HG02852 (cell line): ENCODE measurements around the gene SLC18A3.

Experiments used
- ATAC-seq: cut with Tn5 transposase; IDR thresholded peaks from one replicate; pipeline ENCODE4 v1.9.1; 2021; ENCODE audit warnings: mild to moderate bottlenecking, moderate library complexity; ENCODE audit not compliant: unreplicated experiment

Gene SLC18A3

DNA sequence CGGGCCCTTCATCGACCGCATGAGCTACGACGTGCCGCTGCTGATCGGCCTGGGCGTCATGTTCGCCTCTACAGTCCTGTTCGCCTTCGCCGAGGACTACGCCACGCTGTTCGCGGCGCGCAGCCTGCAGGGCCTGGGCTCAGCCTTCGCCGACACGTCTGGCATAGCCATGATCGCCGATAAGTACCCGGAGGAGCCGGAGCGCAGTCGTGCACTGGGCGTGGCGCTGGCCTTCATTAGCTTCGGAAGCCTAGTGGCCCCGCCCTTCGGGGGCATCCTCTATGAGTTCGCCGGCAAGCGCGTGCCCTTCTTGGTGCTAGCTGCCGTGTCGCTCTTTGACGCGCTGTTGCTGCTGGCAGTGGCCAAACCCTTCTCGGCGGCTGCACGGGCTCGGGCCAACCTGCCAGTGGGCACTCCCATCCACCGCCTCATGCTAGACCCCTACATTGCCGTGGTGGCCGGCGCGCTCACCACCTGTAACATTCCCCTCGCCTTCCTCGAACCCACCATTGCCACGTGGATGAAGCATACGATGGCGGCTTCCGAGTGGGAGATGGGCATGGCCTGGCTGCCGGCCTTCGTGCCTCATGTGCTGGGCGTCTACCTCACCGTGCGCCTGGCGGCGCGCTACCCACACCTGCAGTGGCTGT is 1.2 kb downstream of the SLC18A3 start:
- no peak for ATAC-seq

DNA sequence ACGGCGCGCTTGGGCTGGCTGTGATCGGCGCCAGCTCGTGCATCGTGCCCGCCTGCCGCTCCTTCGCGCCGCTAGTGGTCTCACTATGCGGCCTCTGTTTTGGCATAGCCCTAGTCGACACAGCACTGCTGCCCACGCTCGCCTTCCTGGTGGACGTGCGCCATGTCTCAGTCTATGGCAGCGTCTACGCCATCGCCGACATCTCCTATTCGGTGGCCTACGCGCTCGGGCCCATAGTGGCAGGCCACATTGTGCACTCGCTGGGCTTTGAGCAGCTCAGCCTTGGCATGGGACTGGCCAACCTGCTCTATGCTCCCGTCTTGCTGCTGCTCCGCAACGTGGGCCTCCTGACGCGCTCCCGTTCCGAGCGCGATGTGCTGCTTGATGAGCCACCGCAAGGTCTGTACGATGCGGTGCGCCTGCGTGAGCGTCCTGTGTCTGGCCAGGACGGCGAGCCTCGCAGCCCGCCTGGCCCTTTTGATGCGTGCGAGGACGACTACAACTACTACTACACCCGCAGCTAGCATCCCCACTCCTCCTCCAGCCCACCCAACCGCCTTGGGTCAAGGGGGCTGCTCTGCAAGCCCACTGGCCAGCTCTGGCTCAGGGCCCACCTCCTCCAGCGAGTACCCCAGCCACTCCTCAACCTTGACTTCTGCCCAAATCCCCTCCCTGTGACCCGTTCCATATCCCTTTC is 1.9 kb downstream of the SLC18A3 start:
- no peak for ATAC-seq

DNA sequence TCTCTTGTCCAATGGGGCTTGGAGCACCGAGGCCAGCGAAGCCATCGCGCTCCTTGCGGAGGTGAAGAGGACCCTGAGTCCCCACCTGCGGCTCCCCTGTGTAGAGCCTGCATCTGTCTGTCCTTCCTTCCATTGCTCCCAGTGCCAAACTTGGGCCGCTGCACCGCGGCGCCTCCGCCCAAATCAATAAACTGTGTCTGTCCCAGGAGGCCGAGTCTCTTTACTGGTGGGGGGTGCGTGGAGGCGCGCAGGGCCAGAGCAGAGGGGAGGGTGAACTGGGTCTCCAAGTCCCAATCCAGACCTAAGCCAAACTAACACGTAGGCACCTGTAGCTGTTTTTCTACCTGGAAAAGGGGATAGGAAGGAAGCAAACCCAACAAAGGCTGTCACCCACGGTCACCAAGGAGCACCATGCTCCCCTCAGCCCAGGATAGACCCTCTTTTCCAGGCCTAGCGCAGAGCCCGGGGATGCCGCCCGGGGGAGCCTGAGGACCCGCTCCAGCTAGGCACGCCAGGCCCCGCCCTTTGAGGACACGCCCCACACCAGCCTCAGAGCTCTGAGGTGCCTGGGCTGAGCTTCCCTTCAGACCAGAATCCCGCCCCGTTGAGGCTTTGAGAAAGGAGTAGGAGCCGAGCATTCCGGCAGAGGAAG is 2.5 kb downstream of the SLC18A3 start:
- no peak for ATAC-seq

- ATAC-seq = no peak
Measured at GRCh38 chr10:49613165-49613881, 3.2 kb downstream of the SLC18A3 start.

DNA sequence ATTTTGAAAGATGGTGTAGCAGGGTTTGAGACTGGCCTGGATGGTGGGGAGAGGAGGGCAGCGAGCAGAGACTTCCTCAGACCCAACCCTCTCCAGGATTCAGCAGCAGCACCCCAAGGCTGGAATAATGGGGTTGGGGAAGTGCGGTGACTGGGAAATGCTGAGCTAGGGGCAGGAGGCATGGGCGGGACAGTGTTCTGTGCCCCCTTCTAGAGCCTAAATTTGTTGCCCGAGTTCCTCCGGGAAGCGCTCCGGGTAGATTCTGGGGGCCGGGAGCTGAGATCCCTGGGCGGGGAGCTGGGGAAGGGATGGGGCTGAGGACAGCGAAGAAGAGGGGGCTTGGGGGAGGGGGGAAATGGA is 3.8 kb downstream of the SLC18A3 start, which contains the start of gene CHAT:
Gene CHAT (plus strand): TSS at position 156 of the 360 bp plus-strand sequence. CDS start 153 bp downstream, at position 309.
- ATAC-seq = no peak

DNA sequence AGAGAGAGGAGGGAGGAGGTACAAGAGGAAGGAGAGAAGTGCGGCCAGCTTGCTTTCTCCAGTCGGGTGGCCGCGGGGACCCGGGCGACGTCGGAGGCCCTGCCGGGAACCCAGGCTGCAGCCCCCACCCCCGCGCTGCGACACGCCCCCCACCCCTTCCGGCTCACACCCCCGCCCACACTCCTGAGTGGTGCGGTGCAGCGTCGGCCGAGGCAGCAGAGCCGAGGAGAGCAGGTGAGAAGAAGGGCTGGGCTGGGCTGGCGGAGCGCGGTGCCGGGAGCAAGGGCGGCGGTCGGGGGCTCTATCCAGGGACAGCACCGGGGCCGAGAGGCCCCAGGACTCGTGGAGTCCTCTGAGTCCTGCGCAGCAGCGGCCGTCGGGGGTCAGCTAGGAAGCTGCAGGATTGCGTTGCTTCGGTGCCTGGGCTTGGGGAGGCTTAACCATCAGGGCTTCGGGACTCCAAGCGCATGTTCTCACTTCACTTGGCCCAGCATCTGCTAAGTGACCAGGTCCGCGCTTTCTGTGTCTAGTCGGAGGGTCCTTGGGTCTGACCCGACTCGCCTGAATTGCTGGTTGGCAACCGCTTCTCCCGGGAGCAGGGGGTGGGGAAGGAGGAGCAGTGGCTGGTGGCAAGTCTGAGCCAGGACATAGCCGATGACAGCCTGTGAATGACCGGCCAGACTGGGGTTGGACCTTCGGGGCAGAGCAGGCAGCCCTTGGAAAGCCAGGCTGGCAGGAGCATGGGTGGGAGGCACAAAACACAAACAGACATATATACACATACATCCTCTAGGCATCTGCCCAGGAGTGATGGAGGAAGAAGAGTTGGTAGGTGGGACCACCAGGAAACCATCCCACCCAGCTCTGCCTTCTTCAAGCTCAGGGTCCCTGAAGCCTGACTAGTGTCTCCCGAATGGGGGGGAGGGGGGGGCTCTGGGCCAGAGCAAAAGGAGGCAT is 4.4 kb downstream of the SLC18A3 start:
- no peak for ATAC-seq

DNA sequence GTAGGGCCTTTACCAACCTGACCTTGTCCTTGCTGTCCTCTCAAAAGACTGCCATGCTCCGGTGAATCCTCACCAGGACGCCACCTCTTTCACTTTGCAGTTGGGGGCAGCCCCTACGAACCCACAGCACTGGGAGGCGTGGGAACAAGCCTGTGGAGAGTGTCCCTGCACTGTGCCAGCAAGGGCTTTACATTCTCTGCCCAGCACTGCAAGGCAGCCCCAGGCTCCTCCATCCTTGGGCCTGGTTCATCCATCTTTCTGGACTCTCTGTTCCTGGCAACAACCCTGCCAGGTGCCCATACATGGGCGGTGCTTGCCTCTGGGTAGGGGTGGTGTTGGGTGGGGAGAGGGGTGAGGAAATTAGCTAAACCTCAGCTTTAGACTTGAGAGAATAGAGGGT is 5.1 kb downstream of the SLC18A3 start:
- ATAC-seq = no peak

- no peak for ATAC-seq
Measured at GRCh38 chr10:49615721-49616120, 5.6 kb downstream of the SLC18A3 start.

- ATAC-seq = no peak
Measured at GRCh38 chr10:49616421-49617101, 6.5 kb downstream of the SLC18A3 start.

DNA sequence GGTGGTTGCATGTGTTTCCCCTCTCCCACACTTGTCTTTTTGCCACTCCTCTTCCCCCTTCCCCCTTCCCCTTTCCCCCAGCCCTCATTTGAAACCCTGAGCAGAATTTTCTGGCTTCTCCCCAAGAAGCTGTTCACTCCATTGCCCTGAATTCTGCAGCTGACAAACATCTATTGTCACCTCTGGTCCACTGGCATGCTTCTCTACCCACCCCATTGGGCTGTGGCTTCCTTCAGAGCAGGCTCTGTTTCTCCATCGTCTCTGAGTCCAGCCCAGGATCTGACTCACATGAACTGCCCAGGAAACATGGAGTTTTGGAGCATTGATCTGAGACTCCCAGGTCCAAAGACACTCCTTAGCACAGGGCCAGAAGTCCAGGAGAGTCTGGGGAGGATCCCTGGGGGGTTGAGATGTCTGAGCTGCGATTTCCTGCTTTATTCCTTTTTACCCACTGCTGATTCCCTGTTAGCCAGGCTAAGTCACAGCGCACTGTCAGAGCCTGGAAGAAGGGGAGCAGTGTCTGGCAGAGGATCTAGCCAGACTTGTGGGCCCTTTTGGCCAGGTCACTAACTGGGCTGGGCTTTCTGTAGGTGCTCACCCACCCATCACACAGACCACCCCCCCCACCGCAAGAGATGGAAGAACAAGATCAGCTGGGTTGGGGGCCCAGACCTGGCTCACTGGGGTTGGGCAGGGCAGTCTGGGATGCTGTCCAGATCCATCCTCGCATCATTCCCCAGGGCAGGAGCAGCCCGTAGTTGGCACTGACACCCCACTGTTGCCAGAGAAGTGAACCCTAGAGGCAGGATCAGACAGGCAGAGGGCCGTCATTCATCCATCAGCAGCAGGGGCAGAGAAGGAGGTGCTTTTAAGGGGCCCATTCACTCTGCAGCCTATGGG is 7.3 kb downstream of the SLC18A3 start:
- no peak for ATAC-seq

DNA sequence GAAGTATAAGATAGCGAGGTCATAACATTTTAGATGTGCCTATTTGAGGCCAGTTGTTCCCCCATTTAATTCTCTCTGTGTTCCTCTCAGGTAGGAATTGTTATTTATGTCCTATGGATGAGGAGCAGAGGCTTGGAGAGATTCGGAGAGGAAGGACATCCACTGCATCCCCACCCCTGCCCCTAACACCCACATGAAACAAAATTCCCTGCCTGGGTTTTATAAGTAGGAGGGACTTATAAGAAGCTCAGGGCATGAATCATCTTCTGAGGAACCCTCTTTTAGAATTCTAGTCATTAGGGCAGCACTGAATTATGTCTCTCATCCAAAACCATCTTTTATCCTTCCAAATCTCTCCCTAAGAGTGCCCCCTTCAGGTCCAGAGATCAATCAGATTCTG is 8.7 kb downstream of the SLC18A3 start:
- ATAC-seq = no peak

GRCh38 chr10:49619613-49620012 is 9.5 kb downstream of the SLC18A3 start:
- ATAC-seq = no peak

- no peak for ATAC-seq
Measured at GRCh38 chr10:49620286-49620810, 10.2 kb downstream of the SLC18A3 start.

DNA sequence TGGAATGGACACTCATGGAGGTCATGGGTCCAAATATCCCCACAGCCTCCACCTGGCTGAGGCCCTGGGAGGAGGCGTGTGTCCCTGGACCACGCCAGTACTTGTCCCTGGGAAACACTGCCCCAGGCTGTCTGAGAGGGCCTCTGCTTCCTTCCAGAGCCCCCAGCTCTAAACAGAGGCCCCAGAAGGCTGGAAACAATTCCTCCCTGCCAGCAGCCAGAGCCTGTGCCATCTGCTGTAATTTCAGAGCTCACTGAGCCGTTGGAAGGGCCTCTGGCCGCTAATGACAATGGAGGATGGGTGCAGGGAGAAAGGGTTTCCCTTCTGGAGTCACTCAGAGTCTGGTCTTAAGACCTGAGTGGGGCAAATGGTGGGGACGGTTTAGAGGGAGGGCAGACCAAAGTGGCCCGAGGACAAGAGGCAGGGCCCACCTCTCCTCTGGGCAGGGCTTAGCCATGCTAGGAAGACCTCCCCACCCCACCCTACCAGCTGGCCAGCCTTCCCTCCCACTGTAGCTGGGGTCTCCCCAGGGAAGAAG is 10.8 kb downstream of the SLC18A3 start:
- ATAC-seq = no peak

DNA sequence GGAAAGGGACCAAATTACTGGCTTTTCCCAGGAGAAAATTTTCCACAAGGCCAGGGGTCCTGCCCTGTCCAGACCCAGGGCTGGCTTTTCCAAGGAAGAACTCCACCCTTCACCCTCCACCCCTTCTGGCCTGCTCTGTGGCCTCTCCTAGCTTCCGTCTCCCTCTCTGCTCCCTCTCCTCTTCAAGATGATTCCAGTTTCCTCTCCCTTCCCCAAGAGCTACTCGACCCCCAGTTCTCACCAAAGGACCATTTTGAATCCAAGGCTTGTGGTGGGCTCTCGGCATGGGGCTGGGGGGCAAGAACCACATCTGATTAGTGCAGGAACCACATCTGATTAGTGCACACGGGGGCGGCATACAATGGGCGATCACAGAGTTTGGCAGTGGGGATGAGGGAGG is 11.5 kb downstream of the SLC18A3 start:
- ATAC-seq = no peak

GRCh38 chr10:49622426-49623425 is 12.6 kb downstream of the SLC18A3 start:
- no peak for ATAC-seq

- no peak for ATAC-seq
Measured at GRCh38 chr10:49624629-49625028, 14.5 kb downstream of the SLC18A3 start.
